Fibroblast of skin of right quadriceps (primary cell): ENCODE measurements around the gene FAM120AOS.
"Not testable (repeated sequence)": the region's sequence is repeated elsewhere in the genome, so short reads cannot be mapped to it uniquely, and the experiment has no call there.

ENCODE experiments used
- DNase-seq: peaks from one replicate; pipeline ENCODE4 v3.0.0-alpha.2; 2013

FAM120AOS gene

DNA sequence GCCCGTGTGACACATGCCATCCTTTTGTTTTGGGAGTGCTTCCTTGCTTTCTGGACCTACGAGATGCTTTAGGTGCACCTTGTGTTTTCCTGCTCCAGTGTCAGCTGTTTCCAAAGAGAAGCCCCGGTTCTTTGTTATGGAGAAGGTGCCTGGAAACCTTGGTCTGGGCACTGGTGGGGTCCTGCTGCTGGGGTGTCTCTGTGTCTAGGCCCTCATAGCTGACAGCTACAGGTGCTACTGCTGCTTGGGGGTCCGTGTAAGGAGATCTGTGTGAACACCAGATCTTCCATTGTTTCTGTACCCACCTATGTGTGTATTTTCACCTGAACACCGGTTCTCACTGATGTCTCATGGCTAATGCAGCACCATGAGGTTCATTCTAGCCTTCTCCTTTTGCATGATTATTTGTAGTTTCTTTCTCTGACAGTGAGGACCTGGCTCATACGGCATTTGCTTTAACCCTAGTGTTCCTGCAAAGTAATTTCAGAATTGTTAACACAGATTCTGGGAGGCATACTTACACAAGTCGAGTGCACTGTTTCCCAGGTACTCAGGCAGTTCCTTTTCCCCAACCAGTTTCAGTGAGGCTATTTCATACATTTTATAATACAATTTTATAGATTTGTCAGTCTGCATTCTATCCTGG lies 13.2 kb upstream of the FAM120AOS start:
- DNase-seq = no peak

DNA sequence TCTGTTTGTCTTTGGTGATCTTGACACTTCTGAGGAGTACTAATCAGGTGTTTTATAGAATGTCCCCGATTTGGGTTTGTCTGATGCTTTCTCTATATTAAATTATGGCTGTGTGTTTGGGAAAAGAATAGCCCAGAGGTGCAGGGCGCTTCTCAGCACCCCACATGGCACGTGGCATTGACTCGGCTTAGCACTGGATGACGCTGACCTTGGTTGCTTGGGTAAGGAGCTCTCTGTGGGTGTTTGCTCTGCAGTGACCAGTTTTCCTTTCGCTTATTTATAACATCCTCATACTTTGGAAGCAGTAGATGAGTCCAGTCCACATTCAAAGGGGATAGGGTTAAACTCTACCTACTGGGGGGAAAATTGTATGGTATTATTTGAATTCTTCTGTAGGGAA lies 12.5 kb upstream of the FAM120AOS start:
- DNase-seq = no peak

DNA sequence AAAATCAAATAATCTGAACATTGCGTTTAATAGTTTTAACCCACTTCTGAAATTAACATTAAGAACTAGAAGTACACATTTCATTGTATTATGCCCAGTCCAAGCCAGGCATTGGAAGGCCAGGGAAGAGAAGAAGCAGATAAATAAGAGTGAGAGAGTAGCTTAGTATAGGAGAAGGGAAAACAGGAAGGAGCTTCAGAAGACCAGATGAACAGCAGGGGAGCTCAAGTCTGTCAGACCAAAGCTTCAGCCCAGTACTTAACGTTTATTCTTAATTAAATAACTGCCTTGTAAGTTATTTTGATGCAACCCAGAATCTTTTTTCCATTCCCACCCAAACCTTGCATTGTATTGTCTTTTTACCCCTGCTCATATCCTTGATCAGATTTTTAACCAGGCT lies 11.5 kb upstream of the FAM120AOS start:
- DNase-seq = no peak

DNA sequence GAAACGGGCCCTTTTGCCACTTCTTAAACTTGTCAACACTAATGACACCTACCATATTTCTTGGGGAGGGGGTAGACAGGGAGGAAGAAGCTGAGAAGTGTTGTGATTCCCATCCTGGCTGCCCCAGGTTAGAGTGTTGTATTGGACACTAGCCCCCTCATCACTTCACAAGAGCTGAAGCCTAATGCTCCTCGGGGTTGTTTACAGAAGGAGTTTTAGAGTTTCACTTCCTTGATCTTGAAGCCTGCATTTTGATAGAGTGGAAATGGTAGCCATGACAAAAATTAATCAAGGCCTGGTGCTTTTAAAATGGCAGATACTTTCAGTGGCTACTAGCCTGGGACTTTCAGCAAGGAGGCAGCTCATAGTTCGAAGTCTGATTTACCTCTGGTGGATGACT lies 11.0 kb upstream of the FAM120AOS start:
- DNase-seq = no peak

DNA sequence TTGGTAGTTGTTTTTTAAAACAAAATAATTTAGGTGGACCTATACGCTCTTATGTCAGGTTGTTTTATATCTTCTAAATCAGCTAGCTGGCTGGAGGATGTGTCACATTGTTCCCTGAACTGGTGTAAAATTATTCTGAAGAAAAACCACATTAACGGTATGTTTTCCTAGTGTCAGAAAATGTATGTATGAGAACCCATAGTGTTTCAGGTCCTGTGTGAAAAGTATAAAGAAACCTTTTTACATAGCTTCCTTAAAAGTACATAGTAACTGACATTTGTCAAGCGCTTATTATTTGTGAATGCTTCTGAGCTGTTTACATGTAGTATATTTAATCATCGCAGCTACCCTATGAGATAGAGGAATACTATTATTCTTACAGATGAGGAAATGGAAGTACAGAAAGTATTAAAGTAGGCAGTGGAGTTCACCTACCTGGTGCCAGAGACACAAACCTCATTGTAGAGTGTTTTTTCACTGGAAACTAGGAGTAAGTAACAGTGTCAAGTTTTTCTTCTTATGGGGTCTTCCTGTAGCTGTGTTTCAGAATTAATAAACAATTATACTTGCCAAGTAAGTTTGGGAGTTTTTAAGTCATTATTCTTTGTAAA lies 10.4 kb upstream of the FAM120AOS start:
- no peak for DNase-seq

DNA sequence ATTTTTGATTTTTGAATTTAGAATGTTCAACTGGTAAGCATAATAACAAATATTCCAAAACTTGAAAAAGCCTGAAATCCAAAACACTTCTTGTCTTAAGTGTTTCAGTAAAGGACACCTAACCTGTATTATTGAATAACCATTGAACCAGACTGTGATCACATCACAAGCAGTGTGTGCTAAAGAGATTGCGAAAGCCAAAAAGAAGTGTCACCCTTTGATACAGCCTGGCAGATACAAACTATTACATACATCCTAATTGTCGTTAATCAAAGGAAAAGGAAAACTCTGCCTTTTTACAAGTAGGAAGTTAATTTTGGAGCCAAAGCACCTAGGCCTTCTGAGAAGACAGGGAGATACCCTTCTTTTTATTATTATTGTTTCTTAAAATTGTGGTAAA lies 8.4 kb upstream of the FAM120AOS start:
- no peak for DNase-seq

DNA sequence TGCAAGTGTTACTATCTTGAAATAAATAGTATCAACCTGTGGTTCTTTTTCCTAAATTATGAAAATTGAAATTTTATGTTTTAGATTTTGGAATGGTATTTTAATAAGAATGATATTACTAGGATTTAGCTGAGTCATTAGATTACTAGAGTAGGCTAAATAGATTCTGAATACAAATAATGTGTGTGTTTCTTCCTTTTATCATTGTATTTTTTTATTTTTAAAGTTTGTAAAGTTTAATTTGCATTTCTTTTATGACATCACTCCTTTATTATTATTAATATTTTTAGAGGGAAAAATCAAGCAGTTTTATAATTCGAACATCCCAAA lies 8.0 kb upstream of the FAM120AOS start:
- no peak for DNase-seq

DNA sequence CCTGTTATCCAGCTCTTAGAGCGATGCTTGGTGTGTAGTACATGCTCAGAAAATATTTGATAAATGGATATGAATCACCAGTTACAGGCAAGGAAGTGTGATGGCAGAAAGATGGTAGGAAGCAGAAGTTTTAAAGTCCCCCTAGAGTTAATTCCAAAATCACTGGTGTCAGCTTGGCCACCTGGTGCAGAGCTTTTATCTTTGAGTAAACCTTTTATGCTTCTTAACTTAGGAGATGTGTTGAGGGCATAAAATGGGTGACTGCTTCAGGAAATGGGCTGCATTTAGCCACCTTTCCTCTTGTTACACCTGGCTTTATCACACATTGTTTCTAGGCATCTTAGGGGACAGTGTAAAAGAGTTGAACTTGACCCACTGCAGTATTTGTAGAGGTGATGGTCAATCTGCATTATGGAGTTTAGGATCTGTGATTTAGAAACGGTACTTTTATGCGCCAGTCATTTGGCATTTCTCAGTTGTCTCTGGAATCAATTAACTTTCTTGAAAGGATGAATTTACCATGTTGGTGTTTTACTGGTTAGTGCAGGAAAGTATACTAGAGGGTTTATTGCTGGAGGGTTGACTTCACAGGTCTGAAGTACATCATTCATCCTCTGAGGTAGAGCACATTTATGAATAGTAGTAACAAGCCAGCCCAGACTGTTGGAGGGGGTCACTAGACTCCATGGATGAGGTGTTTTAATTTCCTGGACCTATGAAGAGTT lies 7.5 kb upstream of the FAM120AOS start:
- no peak for DNase-seq

DNA sequence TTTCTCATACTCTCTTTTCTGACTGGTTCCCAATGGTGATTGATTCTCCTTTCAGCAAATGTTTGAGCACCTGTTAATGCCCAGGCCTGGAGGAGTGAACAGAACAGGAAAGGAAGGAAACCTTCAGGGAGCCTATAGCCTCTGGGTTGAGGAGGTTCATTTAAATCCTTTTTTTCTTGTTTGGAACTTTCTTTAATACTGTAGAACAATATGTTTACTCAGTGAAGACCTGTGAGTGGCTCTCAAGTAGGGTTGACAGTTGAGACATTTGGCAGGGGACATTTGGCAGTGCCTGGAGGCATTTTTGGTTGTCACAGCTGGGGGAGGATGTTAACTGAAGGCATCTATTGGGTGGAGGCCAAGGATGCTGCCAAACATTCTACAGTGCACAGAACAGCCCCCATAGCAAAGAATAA lies 6.1 kb upstream of the FAM120AOS start:
- DNase-seq = no peak

DNA sequence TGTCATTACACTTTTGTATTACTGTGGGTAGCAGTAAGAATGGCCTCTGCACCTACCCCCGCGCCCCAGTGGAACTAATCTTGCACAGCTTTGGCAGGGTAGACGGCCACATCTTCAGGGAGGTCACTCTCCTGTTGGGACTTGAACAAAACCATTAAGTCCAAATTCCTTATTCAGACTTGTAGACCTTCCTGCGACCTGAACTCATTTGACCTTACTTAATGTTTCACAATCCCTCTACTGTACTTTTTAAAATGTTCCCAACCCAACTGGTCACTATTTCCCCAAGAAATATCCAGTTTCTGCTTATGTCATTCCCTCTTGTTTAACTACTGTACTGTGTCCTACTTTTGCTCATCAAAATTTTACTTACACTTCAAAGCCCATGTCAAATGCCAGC lies 5.3 kb upstream of the FAM120AOS start:
- no peak for DNase-seq

DNA sequence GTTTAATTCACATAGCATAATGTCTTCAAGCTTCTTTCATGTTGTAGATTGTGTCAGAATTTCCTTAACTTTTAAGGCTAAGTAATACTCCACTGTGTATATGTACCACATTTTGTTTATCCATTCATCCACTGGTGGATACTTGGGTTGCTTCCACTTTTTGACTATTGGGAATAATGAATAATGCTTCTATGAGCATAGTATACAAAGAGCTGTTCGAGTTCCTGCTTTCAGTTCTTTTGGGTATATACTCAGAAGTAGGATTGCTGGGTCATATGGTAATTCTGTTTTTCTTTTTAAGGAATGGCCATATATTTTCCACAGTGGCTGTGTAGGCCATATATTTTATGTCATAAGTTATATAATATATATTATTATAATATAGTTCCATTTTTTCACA lies 3.6 kb upstream of the FAM120AOS start:
- DNase-seq = no peak

DNA sequence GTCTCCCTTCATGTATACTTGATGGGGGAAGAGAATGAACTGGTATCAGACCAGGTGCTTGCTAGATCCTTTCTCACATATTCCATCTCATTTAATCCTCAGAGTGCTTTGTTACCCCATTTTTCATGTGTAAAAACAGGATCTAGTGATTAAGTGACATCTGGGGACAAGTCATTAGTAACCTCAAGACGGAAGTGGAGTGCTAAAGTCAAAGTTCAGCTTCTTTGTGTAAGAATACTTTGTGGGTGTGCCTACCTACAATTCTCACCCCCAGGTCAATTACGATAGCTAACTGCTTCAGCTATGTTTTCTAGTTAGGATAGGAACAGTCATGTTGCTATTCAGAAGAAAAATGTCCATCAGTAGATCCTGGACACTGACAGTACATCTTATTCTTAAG lies 3.1 kb upstream of the FAM120AOS start:
- no peak for DNase-seq

DNA sequence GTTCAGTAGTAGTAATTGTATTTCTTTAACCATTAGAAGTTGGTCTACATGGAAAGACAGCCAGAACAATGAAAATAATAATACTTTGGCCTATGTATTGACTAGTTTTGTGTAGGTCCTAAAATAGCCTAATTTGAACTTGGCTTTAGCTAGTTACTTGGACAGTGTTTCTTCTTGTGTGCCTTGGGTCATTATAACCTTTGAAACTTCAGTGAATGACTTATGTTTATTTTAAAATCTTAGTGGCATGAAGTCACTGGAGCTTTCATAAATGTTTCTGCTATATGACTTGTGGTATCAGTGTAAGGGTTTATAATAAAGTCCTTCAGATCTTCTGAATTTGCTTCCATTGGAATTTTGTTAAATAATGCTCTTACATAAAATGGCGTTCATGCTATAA lies 2.6 kb upstream of the FAM120AOS start:
- DNase-seq = no peak

DNA sequence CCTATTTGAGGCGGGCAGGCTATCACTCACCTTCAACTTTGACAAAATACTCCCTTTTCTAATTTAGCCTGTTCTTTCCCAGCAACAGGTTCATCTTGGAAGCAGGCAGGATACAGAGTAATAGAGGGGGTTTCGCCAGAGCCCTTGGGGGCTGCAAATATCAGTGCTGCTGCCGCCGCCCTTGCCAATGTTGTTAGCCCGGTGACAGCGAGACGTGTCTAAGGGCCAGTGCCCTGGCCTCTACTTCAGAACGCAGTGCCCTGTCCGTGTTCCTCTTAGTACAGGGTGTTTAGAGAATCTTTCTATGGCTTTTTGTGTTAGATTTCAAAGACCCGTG lies 703 bp downstream of the FAM120AOS start:
- DNase-seq = no peak

DNA sequence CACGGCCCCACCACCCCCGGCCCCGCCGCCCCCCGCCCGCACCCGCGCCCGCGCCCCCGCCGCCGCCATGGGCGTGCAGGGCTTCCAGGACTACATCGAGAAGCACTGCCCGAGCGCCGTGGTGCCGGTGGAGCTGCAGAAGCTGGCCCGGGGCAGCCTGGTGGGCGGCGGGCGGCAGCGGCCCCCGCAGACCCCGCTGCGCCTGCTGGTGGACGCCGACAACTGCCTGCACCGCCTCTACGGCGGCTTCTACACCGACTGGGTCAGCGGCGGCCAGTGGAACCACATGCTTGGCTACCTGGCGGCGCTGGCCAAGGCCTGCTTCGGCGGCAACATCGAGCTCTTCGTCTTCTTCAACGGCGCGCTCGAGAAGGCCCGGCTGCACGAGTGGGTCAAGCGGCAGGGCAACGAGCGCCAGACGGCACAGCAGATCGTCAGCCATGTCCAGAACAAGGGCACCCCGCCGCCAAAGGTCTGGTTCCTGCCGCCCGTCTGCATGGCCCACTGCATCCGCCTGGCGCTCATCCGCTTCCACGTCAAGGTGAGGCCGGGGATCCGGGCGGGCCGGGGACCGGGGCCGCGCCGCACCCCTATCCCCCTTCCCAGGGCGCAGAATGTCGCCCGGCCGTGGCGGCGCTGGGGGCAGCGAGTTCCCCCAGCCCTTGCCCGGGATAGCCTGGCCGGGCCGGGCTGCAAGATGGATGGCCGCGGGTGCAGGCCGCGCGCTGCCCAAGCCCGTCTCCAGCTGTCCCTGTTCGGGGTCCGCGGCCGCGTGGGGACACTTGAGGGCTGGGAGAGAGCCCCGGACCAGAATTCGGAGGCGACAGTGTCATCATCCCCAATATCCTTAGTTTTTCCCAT lies 1.3 kb downstream of the FAM120AOS start:
- peak; percentile 32 for DNase-seq

DNA sequence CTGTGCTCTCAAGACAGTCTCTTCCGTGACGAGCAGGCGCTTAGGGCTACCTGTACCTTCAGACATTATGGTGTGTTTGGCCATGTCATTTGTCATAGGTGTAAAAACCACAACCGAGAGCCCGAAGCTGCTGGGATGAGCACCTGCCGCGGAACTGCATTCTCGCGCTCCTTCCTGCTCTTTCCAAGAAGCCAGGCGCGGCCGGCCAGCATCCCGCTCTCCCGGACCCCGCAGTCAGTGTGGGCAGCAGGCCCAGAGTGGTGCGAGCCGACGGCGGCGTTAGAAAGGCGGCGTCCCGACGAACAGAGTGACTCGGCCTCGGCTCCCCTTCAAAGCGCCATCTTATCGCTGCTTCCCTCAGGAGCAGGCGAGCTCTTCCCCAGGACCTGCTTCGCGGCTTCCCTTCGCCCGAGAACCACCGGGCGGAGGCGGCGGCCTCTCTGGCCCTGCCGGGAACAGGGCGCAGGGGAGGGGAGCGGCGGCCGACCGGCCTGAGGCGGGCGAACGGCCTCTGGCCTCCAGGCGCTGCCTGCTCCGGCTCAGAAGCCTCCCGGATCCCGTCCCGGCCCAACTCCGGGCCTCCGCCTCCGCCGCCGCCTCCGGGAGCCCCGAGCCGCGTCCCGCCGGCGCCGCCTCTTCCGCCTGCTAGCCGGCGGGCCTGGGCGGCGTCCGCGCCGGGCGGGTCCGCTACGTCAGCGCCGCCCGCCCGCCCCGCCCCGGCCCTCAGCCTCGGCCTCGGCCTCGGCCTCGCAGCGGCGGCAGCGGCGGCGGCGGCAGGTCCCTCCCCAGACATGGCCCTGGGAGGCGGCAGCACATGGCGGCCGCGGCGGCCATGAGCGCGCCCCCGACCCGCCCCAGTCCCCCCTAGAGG lies 2.2 kb downstream of the FAM120AOS start, which contains the start of gene FAM120A:
FAM120A (plus strand) TSS at position 741 of the 871 bp plus-strand sequence. CDS start 231 bp downstream, outside the sequence.
- DNase-seq = peak; percentile 82

DNA sequence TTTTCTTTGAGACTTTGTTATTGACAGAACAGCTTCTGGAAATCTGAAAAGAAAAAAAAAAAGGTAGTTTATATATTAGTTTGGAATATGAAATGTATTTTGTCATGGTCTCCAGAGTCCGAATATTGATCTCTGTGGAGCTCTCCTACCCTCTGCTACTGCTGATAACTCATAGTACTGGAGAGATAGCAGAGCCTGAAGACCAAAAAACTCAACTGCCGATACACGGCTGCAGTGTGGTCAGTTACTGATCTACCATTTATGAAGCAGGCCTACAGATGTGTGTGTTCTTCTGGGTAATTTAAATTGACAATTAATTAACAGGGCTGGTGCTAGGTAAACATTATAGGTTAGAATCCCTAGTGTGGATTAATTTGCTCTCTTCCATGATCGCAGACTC lies 5.7 kb downstream of the FAM120AOS start:
- DNase-seq = no peak

DNA sequence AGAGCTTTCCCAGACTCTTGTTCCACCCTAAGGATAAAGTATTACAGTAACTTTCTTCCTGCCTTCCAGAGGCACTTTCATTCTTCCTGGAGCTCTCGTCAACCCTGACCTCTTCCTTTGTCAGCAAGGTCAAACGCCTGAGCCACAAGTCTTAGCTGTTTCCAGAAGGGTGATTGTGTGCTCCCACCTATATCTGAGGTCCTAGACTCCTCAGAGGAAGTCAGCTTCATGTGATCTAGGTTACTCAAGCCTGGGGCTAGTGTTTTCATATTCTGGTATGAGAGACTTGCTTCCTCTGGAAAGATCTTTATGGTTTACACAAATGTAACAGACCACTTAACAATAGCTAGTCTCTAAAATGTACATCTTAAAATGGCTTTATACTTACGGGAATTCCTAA lies 7.3 kb downstream of the FAM120AOS start:
- DNase-seq = no peak

DNA sequence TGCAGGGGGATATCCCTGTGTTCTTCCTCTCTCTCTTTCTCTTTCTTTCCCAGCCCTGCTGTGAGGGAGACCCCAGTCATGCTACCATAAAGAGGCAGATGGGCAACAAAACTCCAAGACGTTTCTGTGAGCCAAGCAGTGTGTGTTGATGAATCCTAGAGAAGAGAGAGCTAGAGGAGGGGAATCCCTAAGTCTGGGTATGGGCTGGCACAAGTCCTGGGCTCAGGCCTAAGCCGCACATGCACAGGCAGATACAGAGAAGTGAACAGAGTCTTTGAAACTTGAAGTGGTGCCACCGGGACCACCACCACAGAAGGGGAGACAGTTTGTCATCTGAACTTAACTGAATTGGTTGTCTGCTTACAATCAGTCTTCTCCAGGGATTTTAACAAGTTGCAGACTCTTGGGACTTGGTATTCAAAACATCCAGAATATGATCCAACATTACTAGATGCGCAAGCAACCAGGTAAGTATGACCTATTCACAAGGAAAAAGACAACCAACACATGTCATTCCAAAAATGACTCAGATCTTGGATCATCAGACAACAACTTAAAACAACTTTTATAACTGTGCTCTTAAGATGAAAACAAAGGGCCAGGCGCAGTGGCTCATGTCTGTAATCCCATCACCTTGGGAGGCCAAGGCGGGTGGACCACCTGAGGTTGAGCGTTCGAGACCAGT lies 12.3 kb downstream of the FAM120AOS start:
- DNase-seq = no peak

DNA sequence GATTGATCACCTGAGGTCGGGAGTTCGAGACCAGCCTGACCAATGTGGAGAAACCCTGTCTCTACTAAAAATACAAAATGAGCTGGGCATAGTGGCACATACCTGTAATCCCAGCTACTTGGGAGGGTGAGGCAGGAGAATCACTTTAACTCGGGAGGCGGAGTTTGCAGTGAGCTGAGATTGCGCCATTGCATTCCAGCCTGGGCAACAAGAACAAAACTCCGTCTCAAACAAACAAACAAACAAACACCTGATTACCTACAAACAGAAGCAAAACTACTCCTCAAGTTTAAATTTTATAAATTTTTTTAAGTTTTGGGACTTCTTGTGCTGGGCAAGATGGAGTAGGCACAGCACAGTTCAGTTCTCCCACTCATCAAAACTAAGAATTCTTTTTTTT lies 14.1 kb downstream of the FAM120AOS start:
- DNase-seq = not testable (repeated sequence)

DNA sequence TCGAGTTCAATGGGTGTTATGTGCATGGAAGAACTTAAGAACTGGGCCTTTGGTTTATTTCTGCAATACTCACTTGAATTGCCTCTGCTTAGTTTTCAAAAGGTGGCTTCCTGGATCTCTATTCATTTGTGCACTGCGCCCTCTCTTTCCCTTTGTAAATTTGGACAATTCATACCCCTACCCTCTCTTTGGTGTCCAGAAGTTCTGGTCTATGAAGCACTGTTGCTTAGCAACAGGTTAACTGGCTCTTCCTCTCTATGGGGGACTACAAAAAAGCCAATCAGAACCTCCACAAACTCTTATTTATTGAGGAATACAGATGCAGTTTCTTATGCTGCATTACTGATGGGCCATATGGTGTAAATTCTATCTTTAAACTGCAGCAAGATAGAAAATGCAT lies 15.4 kb downstream of the FAM120AOS start:
- DNase-seq = no peak
